GM23338 (cell line): ENCODE measurements around the gene STMN3.

ENCODE experiments used
- CREB1 ChIP-seq: fragments of 250-450 bp; sonication (Bioruptor Pico); IDR thresholded peaks from 2 replicates; pipeline ENCODE4 v1.5.0; 2020; ENCODE audit warnings: low read depth, mild to moderate bottlenecking, moderate library complexity
- CTCF ChIP-seq, 2 experiments: fragments of 200-600 bp in 1 of 2; sonication (generic) in 1 of 2; conservative IDR thresholded peaks; 2 replicates each; pipeline versions ENCODE4 v1.5.1 to v1.6.1; 2016 to 2017; ENCODE audit warnings: antibody characterized with exemption in 2 of 2, low read depth in 2 of 2, mild to moderate bottlenecking in 2 of 2, moderate library complexity in 1 of 2
- EZH2 ChIP-seq: fragments of 200-600 bp; sonication (generic); IDR thresholded peaks from one replicate; pipeline ENCODE4 v1.8.0; 2017; ENCODE audit warnings: antibody characterized with exemption, mild to moderate bottlenecking, low read depth; ENCODE audit not compliant: unreplicated experiment
- EZH2phosphoT487 ChIP-seq: fragments of 200-600 bp; sonication (generic); IDR thresholded peaks from one replicate; pipeline ENCODE4 v1.8.1; 2018; ENCODE audit warnings: antibody characterized with exemption; ENCODE audit not compliant: unreplicated experiment
- JUNB ChIP-seq: IDR thresholded peaks from one replicate; pipeline ENCODE4 v1.6.1; 2016; ENCODE audit warnings: antibody characterized with exemption; ENCODE audit not compliant: unreplicated experiment
- NANOG ChIP-seq: IDR thresholded peaks from 2 replicates; pipeline ENCODE4 v1.6.1; 2016; ENCODE audit warnings: antibody characterized with exemption, borderline replicate concordance
- POLR2AphosphoS5 ChIP-seq: IDR thresholded peaks from 2 replicates; pipeline ENCODE4 v1.6.1; 2016; ENCODE audit warnings: antibody characterized with exemption, low read depth
- STAT1 ChIP-seq: IDR thresholded peaks from one replicate; pipeline ENCODE4 v1.6.1; 2016; ENCODE audit warnings: antibody characterized with exemption; ENCODE audit not compliant: unreplicated experiment
- ZNF114 ChIP-seq: fragments of 250-450 bp; sonication (Bioruptor Pico); IDR thresholded peaks from 2 replicates; pipeline ENCODE4 v1.5.0; 2020; ENCODE audit warnings: mild to moderate bottlenecking, moderate library complexity
- ZNF462 ChIP-seq: fragments of 250-450 bp; sonication (Bioruptor Pico); IDR thresholded peaks from 2 replicates; pipeline ENCODE4 v1.5.0; 2020; ENCODE audit warnings: mild to moderate bottlenecking, moderate library complexity
- TF ChIP-seq, protein P1 (sequence below): IDR thresholded peaks from 2 replicates; pipeline ENCODE4 v1.6.1; 2016; ENCODE audit warnings: antibody characterized with exemption
- TF ChIP-seq, protein P2 (sequence below): IDR thresholded peaks from one replicate; pipeline ENCODE4 v1.6.1; 2018; ENCODE audit warnings: antibody characterized with exemption; ENCODE audit not compliant: unreplicated experiment

- TF ChIP-seq POLR2AphosphoS5 (no peak), CTCF (conservative IDR thresholded peaks at IDR 0.05; ENCODE audit: low read depth in 2 of 2) (no peak), NANOG (no peak), EZH2 (no peak), ZNF114 (no peak), JUNB (no peak), EZH2phosphoT487 (no peak), CREB1 (CRISPR knock-in tag) (no peak), ZNF462 (CRISPR knock-in tag) (no peak), STAT1 (no peak)
- TF ChIP-seq, protein P1, sequence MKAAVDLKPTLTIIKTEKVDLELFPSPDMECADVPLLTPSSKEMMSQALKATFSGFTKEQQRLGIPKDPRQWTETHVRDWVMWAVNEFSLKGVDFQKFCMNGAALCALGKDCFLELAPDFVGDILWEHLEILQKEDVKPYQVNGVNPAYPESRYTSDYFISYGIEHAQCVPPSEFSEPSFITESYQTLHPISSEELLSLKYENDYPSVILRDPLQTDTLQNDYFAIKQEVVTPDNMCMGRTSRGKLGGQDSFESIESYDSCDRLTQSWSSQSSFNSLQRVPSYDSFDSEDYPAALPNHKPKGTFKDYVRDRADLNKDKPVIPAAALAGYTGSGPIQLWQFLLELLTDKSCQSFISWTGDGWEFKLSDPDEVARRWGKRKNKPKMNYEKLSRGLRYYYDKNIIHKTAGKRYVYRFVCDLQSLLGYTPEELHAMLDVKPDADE: no peak
- TF ChIP-seq, protein P2, sequence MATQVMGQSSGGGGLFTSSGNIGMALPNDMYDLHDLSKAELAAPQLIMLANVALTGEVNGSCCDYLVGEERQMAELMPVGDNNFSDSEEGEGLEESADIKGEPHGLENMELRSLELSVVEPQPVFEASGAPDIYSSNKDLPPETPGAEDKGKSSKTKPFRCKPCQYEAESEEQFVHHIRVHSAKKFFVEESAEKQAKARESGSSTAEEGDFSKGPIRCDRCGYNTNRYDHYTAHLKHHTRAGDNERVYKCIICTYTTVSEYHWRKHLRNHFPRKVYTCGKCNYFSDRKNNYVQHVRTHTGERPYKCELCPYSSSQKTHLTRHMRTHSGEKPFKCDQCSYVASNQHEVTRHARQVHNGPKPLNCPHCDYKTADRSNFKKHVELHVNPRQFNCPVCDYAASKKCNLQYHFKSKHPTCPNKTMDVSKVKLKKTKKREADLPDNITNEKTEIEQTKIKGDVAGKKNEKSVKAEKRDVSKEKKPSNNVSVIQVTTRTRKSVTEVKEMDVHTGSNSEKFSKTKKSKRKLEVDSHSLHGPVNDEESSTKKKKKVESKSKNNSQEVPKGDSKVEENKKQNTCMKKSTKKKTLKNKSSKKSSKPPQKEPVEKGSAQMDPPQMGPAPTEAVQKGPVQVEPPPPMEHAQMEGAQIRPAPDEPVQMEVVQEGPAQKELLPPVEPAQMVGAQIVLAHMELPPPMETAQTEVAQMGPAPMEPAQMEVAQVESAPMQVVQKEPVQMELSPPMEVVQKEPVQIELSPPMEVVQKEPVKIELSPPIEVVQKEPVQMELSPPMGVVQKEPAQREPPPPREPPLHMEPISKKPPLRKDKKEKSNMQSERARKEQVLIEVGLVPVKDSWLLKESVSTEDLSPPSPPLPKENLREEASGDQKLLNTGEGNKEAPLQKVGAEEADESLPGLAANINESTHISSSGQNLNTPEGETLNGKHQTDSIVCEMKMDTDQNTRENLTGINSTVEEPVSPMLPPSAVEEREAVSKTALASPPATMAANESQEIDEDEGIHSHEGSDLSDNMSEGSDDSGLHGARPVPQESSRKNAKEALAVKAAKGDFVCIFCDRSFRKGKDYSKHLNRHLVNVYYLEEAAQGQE: no peak
Observed at GRCh38 chr20:63620991-63621390, 32.2 kb downstream of the STMN3 start.
